PC-9 (cell line): ENCODE data around the gene CDH13. TPM values are rescaled to one million over a fixed set of nuclear protein-coding genes. Genes with fewer than 3 reads are reported as not detected.

Experiments
- BruUV-seq: library from RNA; stranded (reverse); fragments of 400-500 nt; replicated peaks from 2 replicates; lab custom pipeline; 2021; lab: Mats Ljungman, UMichigan
- CTCF ChIA-PET: fragments of 300-600 bp; sonication (Branson Sonifier 250); formaldehyde crosslinking; loops from one replicate; lab custom pipeline; 2022; ENCODE audit warnings: antibody characterized with exemption; lab: Charles Lee
- POLR2A ChIA-PET: fragments of 300-600 bp; sonication (Branson Sonifier 250); formaldehyde crosslinking; loops from one replicate; lab custom pipeline; 2022; ENCODE audit warnings: antibody characterized with exemption; ENCODE audit not compliant: unreplicated experiment; lab: Charles Lee
- DNase-seq, 2 experiments: peaks; one replicate each; pipeline versions ENCODE4 v3.0.0 to v3.0.0-alpha.2; 2015 to 2022; ENCODE audit warnings: mixed read lengths in 1 of 2
- H2AFZ ChIP-seq: fragments of 200-600 bp; sonication (generic); 2 replicates; pipeline ENCODE4 v1.8.1; 2017; ENCODE audit warnings: antibody characterized with exemption
- H3F3A ChIP-seq: fragments of 200-600 bp; sonication (generic); 2 replicates; pipeline ENCODE4 v1.8.1; 2017; ENCODE audit warnings: antibody characterized with exemption, mild to moderate bottlenecking, low read depth; ENCODE audit not compliant: insufficient read depth
- H3K27ac ChIP-seq: fragments of 200-600 bp; sonication (generic); 2 replicates; pipeline ENCODE4 v1.6.1; 2016; ENCODE audit warnings: mixed run types
- H3K27me3 ChIP-seq: fragments of 200-600 bp; sonication (generic); 2 replicates; pipeline ENCODE4 v1.6.1; 2016; ENCODE audit warnings: low read depth, mixed run types; ENCODE audit not compliant: insufficient read depth
- H3K36me3 ChIP-seq: fragments of 200-600 bp; sonication (generic); 2 replicates; pipeline ENCODE4 v1.6.1; 2016; ENCODE audit warnings: low read depth, mixed run types
- H3K4me1 ChIP-seq: fragments of 200-600 bp; sonication (generic); replicated peaks from 2 replicates; pipeline ENCODE4 v1.6.1; 2016; ENCODE audit warnings: mixed run types; ENCODE audit not compliant: insufficient read depth
- H3K4me2 ChIP-seq: fragments of 200-600 bp; sonication (generic); 2 replicates; pipeline ENCODE4 v1.6.1; 2017; ENCODE audit warnings: mixed run types
- H3K4me3 ChIP-seq: fragments of 200-600 bp; sonication (generic); 2 replicates; pipeline ENCODE4 v1.6.1; 2016; ENCODE audit warnings: mixed run types
- H3K79me2 ChIP-seq: fragments of 200-600 bp; sonication (generic); 2 replicates; pipeline ENCODE4 v1.6.1; 2017; ENCODE audit warnings: low read depth, mixed run types
- H3K9me2 ChIP-seq: fragments of 200-600 bp; sonication (generic); 2 replicates; pipeline ENCODE4 v1.8.1; 2017; ENCODE audit warnings: mild to moderate bottlenecking; ENCODE audit not compliant: insufficient read depth
- H3K9me3 ChIP-seq: fragments of 200-600 bp; sonication (generic); 2 replicates; pipeline ENCODE4 v1.8.1; 2016; ENCODE audit warnings: low read depth; ENCODE audit not compliant: insufficient read depth
- H4K20me1 ChIP-seq: fragments of 200-600 bp; sonication (generic); 2 replicates; pipeline ENCODE4 v1.8.1; 2017; ENCODE audit not compliant: insufficient read depth
- CTCF ChIP-seq: fragments of 200-600 bp; sonication (generic); conservative IDR thresholded peaks from 2 replicates; pipeline ENCODE4 v1.6.1; 2017; ENCODE audit warnings: mixed run types, antibody characterized with exemption, mild to moderate bottlenecking, moderate library complexity
- EZH2 ChIP-seq: fragments of 200-600 bp; sonication (generic); IDR thresholded peaks from 2 replicates; pipeline ENCODE4 v1.8.0; 2017; ENCODE audit warnings: antibody characterized with exemption, low read depth
- intact Hi-C: fragments of 100-400 bp; cut with micrococcal nuclease; formaldehyde crosslinking; loops from one replicate; pipeline ENCODE4 v1.10.0; 2022; ENCODE audit not compliant: unreplicated experiment
- total RNA-seq: library from RNA; stranded (reverse); gene quantifications from 2 replicates; pipeline ENCODE4 v1.2.3, GENCODE V29; 2021

CDH13 gene
- total RNA-seq, 1 experiment from 2014 or later: 0.24 TPM

- H3K4me1 ChIP-seq: no peaks in the 10 kb centered on the region
- no peak overlapping the region for H3K27ac ChIP-seq
- H3K4me3 ChIP-seq: no peak overlapping the region
- no peaks in the 10 kb centered on the region for H4K20me1 ChIP-seq
- DNase-seq: no peak
- CTCF ChIA-PET: no interaction called here
- intact Hi-C loops: no loop called here
- H3K27me3 ChIP-seq: peaks cover 8% of the 10 kb centered on the region
- H3K36me3 ChIP-seq: no peaks in the 10 kb centered on the region
- no peaks in the 10 kb centered on the region for H3K9me2 ChIP-seq
- H3K4me2 ChIP-seq: no peak overlapping the region
- H3F3A ChIP-seq: no peaks in the 10 kb centered on the region
- H3K79me2 ChIP-seq: no peaks in the 10 kb centered on the region
- POLR2A ChIA-PET: no interaction called here
- H3K9me3 ChIP-seq: peaks cover 7% of the 10 kb centered on the region; the same call in 1 of the 2 replicates
- no peak overlapping the region for H2AFZ ChIP-seq
- no TSS peak for BruUV-seq
- no peak for TF ChIP-seq CTCF
- TF ChIP-seq EZH2: no peak
These were observed 469.3 kb downstream of the CDH13 start for GRCh38 chr16:83095941-83096692.

- H3F3A ChIP-seq: no peaks in the 10 kb centered on the region
- ChIA-PET POLR2A (no interaction called here), CTCF (no interaction called here)
- no peaks in the 10 kb centered on the region for H3K9me2 ChIP-seq
- intact Hi-C loops: no loop called here
- H3K4me2 ChIP-seq: no peak overlapping the region
- no peaks in the 10 kb centered on the region for H3K36me3 ChIP-seq
- no peaks in the 10 kb centered on the region for H3K79me2 ChIP-seq
- H4K20me1 ChIP-seq: no peaks in the 10 kb centered on the region
- H3K4me3 ChIP-seq: no peak overlapping the region
- H3K4me1 ChIP-seq: no peaks in the 10 kb centered on the region
- H3K27ac ChIP-seq: no peak overlapping the region
- no peak for DNase-seq
- BruUV-seq: no TSS peak
- H3K27me3 ChIP-seq: 0 out of 2 replicates have a peak, but pooled peaks cover 2% of the 10 kb centered on the region
- H3K9me3 ChIP-seq: peaks cover 7% of the 10 kb centered on the region; the same call in 1 of the 2 replicates
- no peak for TF ChIP-seq EZH2
- no peak for TF ChIP-seq CTCF
- no peak overlapping the region for H2AFZ ChIP-seq
These were observed 471.8 kb downstream of the CDH13 start for GRCh38 chr16:83098536-83098935.

- Histone ChIP-seq H4K20me1 (no peaks in the 10 kb centered on the region), H3K9me3 (peaks cover 7% of the 10 kb centered on the region; the same call in 1 of the 2 replicates), H3K36me3 (no peaks in the 10 kb centered on the region), H3K79me2 (no peaks in the 10 kb centered on the region), H2AFZ (no peak overlapping the region), H3K9me2 (no peaks in the 10 kb centered on the region), H3K4me1 (no peaks in the 10 kb centered on the region), H3K27ac (no peak overlapping the region), H3K4me2 (no peak overlapping the region), H3F3A (no peaks in the 10 kb centered on the region), H3K27me3 (peaks cover 4% of the 10 kb centered on the region; the same call in 1 of the 2 replicates), H3K4me3 (no peak overlapping the region)
- ChIA-PET POLR2A (no interaction called here), CTCF (no interaction called here)
- intact Hi-C loops: no loop called here
- no peak for DNase-seq
- TF ChIP-seq CTCF (no peak), EZH2 (no peak)
- no TSS peak for BruUV-seq
These were observed 473.9 kb downstream of the CDH13 start for GRCh38 chr16:83100679-83101078.
